Peyer's patch (tissue), 4 donors: Measurements from ENCODE around the gene NFKB1. TPM values are rescaled to one million over a fixed set of nuclear protein-coding genes. Genes with fewer than 3 reads are reported as not detected.

Experiments
- DNase-seq, 3 donors: peaks; one replicate each; pipeline ENCODE4 v3.0.0-alpha.2; 2017 to 2019
- H3K27ac ChIP-seq, 4 donors: fragments of 200-600 bp; sonication (generic); one replicate each; pipeline ENCODE4 v1.5.1; 2016 to 2019
- H3K27me3 ChIP-seq, 2 donors: fragments of 200-600 bp; sonication (generic); one replicate each; pipeline ENCODE4 v1.5.1; 2019
- H3K36me3 ChIP-seq, 3 donors: fragments of 200-600 bp; sonication (generic); one replicate each; pipeline ENCODE4 v1.5.1; 2016 to 2019
- H3K4me1 ChIP-seq, 4 donors: fragments of 200-600 bp; sonication (generic); one replicate each; pipeline ENCODE4 v1.5.1; 2016 to 2019
- H3K4me3 ChIP-seq, 4 donors: fragments of 200-600 bp; sonication (generic); 1 replicate in 3 of 4; 2 replicates in 1 of 4; pipeline ENCODE4 v1.5.1; 2016 to 2019; ENCODE audit warnings: mild to moderate bottlenecking in 1 of 4
- H3K9me3 ChIP-seq, 4 donors: fragments of 200-600 bp; sonication (generic); one replicate each; pipeline ENCODE4 v1.5.1; 2016 to 2019; ENCODE audit warnings: mild to moderate bottlenecking in 1 of 4
- CTCF ChIP-seq, 6 experiments: fragments of 450-650 bp in 4 of 6; fragments of 200-600 bp in 2 of 6; sonication (generic) in 1 of 6; IDR thresholded peaks; one replicate each; pipeline ENCODE4 v1.5.1; 2017 to 2019; ENCODE audit warnings: antibody characterized with exemption in 6 of 6, mild to moderate bottlenecking in 3 of 6, moderate library complexity in 1 of 6
- POLR2A ChIP-seq, 2 donors: fragments of 450-650 bp; IDR thresholded peaks; one replicate each; pipeline ENCODE4 v1.5.1; 2017; ENCODE audit warnings: antibody characterized with exemption in 2 of 2, mild to moderate bottlenecking in 2 of 2, moderate library complexity in 2 of 2
- total RNA-seq, 4 donors: library from RNA; depleted of rRNA; stranded (reverse); fragments of >200 nt; gene quantifications; one replicate each; pipeline ENCODE4 v1.1.0, GENCODE V29; 2016

The NFKB1 gene
- total RNA-seq, 4 donors from 2014 or later: 20.7 to 58.6 (median 24.5) TPM

- Histone ChIP-seq H3K4me1 (no peaks in the 10 kb centered on the region), H3K9me3 (no peaks in the 10 kb centered on the region), H3K27me3 (no peaks in the 10 kb centered on the region), H3K36me3 (peaks cover 0 to 18% (median 0%) of the 10 kb centered on the region in 3 donors), H3K4me3 (no peak overlapping the region), H3K27ac (no peak overlapping the region)
- TF ChIP-seq CTCF (IDR thresholded peaks at IDR 0.05) (no peak), POLR2A (IDR thresholded peaks at IDR 0.05) (no peak)
- no peak for DNase-seq
Measured at GRCh38 chr4:102638621-102639020, 137.5 kb downstream of the NFKB1 start.

- DNase-seq: no peak
- no peaks in the 10 kb centered on the region for H3K27me3 ChIP-seq
- TF ChIP-seq CTCF (IDR thresholded peaks at IDR 0.05) (no peak), POLR2A (IDR thresholded peaks at IDR 0.05) (no peak)
- H3K4me1 ChIP-seq: no peaks in the 10 kb centered on the region
- H3K4me3 ChIP-seq: no peak overlapping the region
- no peak overlapping the region for H3K27ac ChIP-seq
- peaks cover 0 to 16% (median 0%) of the 10 kb centered on the region in 3 donors for H3K36me3 ChIP-seq
- no peaks in the 10 kb centered on the region for H3K9me3 ChIP-seq
Measured at GRCh38 chr4:102639598-102639997, 138.4 kb downstream of the NFKB1 start.

- no peak for DNase-seq
- Histone ChIP-seq H3K36me3 (peaks cover 0 to 12% (median 0%) of the 10 kb centered on the region in 3 donors), H3K27me3 (no peaks in the 10 kb centered on the region), H3K9me3 (no peaks in the 10 kb centered on the region), H3K4me3 (no peak overlapping the region), H3K27ac (no peak overlapping the region), H3K4me1 (no peaks in the 10 kb centered on the region)
- TF ChIP-seq CTCF (IDR thresholded peaks at IDR 0.05) (no peak), POLR2A (IDR thresholded peaks at IDR 0.05) (no peak)
Measured at GRCh38 chr4:102640669-102641068, 139.5 kb downstream of the NFKB1 start.

- DNase-seq: no peak
- Histone ChIP-seq H3K9me3 (no peaks in the 10 kb centered on the region), H3K4me3 (no peak overlapping the region), H3K27ac (no peak overlapping the region), H3K36me3 (peaks cover 0 to 18% (median 0%) of the 10 kb centered on the region in 3 donors), H3K4me1 (no peaks in the 10 kb centered on the region), H3K27me3 (no peaks in the 10 kb centered on the region)
- TF ChIP-seq POLR2A (IDR thresholded peaks at IDR 0.05): no peak
- TF ChIP-seq CTCF (IDR thresholded peaks at IDR 0.05): no peak
Measured at GRCh38 chr4:102641793-102642192, 140.6 kb downstream of the NFKB1 start.

GRCh38 chr4:102642631-102643298 lies 141.6 kb downstream of the NFKB1 start:
- H3K4me3 ChIP-seq: no peak overlapping the region
- TF ChIP-seq CTCF (IDR thresholded peaks at IDR 0.05) (no peak), POLR2A (IDR thresholded peaks at IDR 0.05) (no peak)
- no peaks in the 10 kb centered on the region for H3K4me1 ChIP-seq
- H3K36me3 ChIP-seq: peaks cover 0 to 18% (median 0%) of the 10 kb centered on the region in 3 donors
- DNase-seq: no peak
- no peaks in the 10 kb centered on the region for H3K27me3 ChIP-seq
- no peaks in the 10 kb centered on the region for H3K9me3 ChIP-seq
- H3K27ac ChIP-seq: no peak overlapping the region
